Heart left ventricle (tissue), 16 donors: ENCODE measurements around the gene FAM131C. TPM values are rescaled to one million over a fixed set of nuclear protein-coding genes. Genes with fewer than 3 reads are reported as not detected.

Source experiments
- ATAC-seq, 4 donors: fragments of 200-7000 bp; cut with Tn5 transposase; one replicate each; pipeline ENCODE4 v1.9.1; 2020 to 2022; ENCODE audit warnings: moderate library complexity in 4 of 4, mild to moderate bottlenecking in 3 of 4, moderate number of reproducible peaks in 1 of 4
- DNase-seq, 5 donors: peaks; one replicate each; pipeline ENCODE4 v3.0.0-alpha.2; 2020
- H3K27ac ChIP-seq, 12 donors: fragments of 200-600 bp; sonication (generic) in 4 of 12; one replicate each; pipeline versions ENCODE4 v1.5.0 to v1.8.0; 2016 to 2022; ENCODE audit warnings: mild to moderate bottlenecking in 2 of 12
- H3K27me3 ChIP-seq, 9 donors: fragments of 200-600 bp; sonication (generic) in 2 of 9; one replicate each; pipeline versions ENCODE4 v1.5.1 to v1.8.0; 2016 to 2022; ENCODE audit warnings: mild to moderate bottlenecking in 3 of 9
- H3K36me3 ChIP-seq, 9 donors: fragments of 200-600 bp; sonication (generic) in 2 of 9; one replicate each; pipeline versions ENCODE4 v1.5.0 to v1.8.0; 2018 to 2022; ENCODE audit warnings: mild to moderate bottlenecking in 2 of 9
- H3K4me1 ChIP-seq, 12 donors: fragments of 200-600 bp; sonication (generic) in 4 of 12; one replicate each; pipeline versions ENCODE4 v1.5.0 to v1.8.0; 2016 to 2022; ENCODE audit warnings: mild to moderate bottlenecking in 3 of 12
- H3K4me3 ChIP-seq, 12 donors: fragments of 200-600 bp; sonication (generic) in 4 of 12; one replicate each; pipeline versions ENCODE4 v1.5.0 to v1.8.0; 2017 to 2022; ENCODE audit warnings: mild to moderate bottlenecking in 9 of 12, moderate library complexity in 4 of 12
- H3K9me3 ChIP-seq, 12 donors: fragments of 200-600 bp; sonication (generic) in 4 of 12; one replicate each; pipeline versions ENCODE4 v1.5.0 to v1.8.0; 2016 to 2022; ENCODE audit warnings: mild to moderate bottlenecking in 1 of 12
- CTCF ChIP-seq, 12 donors: fragments of 200-600 bp; sonication (generic) in 4 of 12; IDR thresholded peaks; one replicate each; pipeline versions ENCODE4 v1.5.0 to v1.8.0; 2018 to 2022; ENCODE audit warnings: antibody characterized with exemption in 12 of 12, mild to moderate bottlenecking in 5 of 12
- POLR2A ChIP-seq, 2 donors: fragments of 450-650 bp; IDR thresholded peaks; one replicate each; pipeline ENCODE4 v1.6.1; 2017; ENCODE audit warnings: antibody characterized with exemption in 2 of 2, mild to moderate bottlenecking in 2 of 2, moderate library complexity in 2 of 2
- WGBS, 4 donors: extraction: QIAGEN DNeasy Blood & Tissue Kit in 2 of 4; methylation state at CpG; one replicate each; pipeline versions ENCODE4 v1.1.5 to v1.1.7; 2013 to 2018; 5-methylcytosine and 5-hydroxymethylcytosine counted together
- intact Hi-C, 10 donors: fragments of 100-400 bp; cut with DNase I; formaldehyde crosslinking; loops; one replicate each; pipeline versions ENCODE4 v1.11.1 to v1.14.2; 2022
- polyA plus RNA-seq, 2 donors: library from polyadenylated mRNA; stranded (reverse); fragments of 200-250 nt; gene quantifications; one replicate each; pipeline ENCODE4 v1.2.3, GENCODE V29; 2013
- total RNA-seq, 9 donors: library from RNA; depleted of rRNA in 2 of 9; stranded (reverse); fragments of >200 nt in 2 of 9; fragmentation: NEBNext Ultra II Directional in 3 of 9; extraction: Animal tissue kit (Norgen Biotek cat#: 25700) in 3 of 9; gene quantifications; one replicate each; pipeline versions ENCODE4 v1.1.0 to v1.2.4, GENCODE V29; 2016 to 2023
- donor health status: ischemic (EF 13 %, LVEDD 7.1; RV severe dilation, severe dysfunction).
- donor health status: healthy with polysubstance abuse.
- donor health status: DM: no; HTN: yes; CAD: no.
- donor health status: DM: no; HTN: no; CAD: no.
- donor health status: ischemic (EF 25% LVEDD 6.9; RV normal size, moderate dysfunction).
- donor health status: ischemic (EF 25% LVEDD 5.7; RV mildly dilated, moderate dysfunction).
- donor health status: healthy.
- donor health status: DM: yes; HTN: yes; CAD: no.
- donor health status: ischemic (EF 35%, LVEDD 5.7; RV mildly dilated, moderate dysfunction).
- donor health status: nonischemic (EF 11% LVEDD 7.7; RV severe dilation, severe dysfunction).
- donor health status: DM: yes; HTN: yes; CAD: no.
- donor health status: PGD.
- donor health status: ischemic (EF 29% LVEDD 5.4; RV normal size, mild dysfunction).
- donor health status: nonischemic (EF 23%, LVEDD 6.1; RV moderate dilation, normal function).

Gene FAM131C
- total and polyA plus RNA-seq, 11 donors = 1.1 to 17.8 (median 3.4) TPM

GRCh38 chr1:16017461-16018303 is 55.8 kb downstream of the FAM131C start, which contains the start of gene HSPB7:
TSS of gene HSPB7 (minus strand) at chr1:16018043. CDS start at chr1:16017963, 80 bp downstream.
- Histone ChIP-seq H3K36me3 (peaks cover 0 to 10% (median 0%) of the 10 kb centered on the region in 9 donors), H3K27ac (peak within 1 kb of the TSS; percentile 88 to 99 (median 97)), H3K27me3 (peaks cover 0 to 5% (median 0%) of the 10 kb centered on the region in 9 donors), H3K9me3 (no peaks in the 10 kb centered on the region), H3K4me3 (peak within 1 kb of the TSS; percentile 27 to 81 (median 66)), H3K4me1 (peaks cover 0 to 70% (median 34%) of the 10 kb centered on the region in 12 donors)
- intact Hi-C loops = no loop called here
- 8 to 20% (median 13%) methylated on average over 25 to 37 of the region's 37 CpGs for WGBS, 4 donors
- TF ChIP-seq POLR2A (IDR thresholded peaks at IDR 0.05) = peak in 1 of 2 donors; percentile 93
- TF ChIP-seq CTCF (IDR thresholded peaks at IDR 0.05) = peak in 3 of 12 donors; percentile 3 to 14 (median 8)
- DNase-seq (peak; percentile 91 to 96 (median 92)), ATAC-seq (peak; percentile 56 to 63 (median 60))

GRCh38 chr1:16017076-16017460 is 56.4 kb downstream of the FAM131C start:
- H3K36me3 ChIP-seq = peaks cover 0 to 10% (median 0%) of the 10 kb centered on the region in 9 donors
- peak overlapping the region; percentile 27 to 81 (median 66) for H3K4me3 ChIP-seq
- intact Hi-C loops = no loop called here
- peaks cover 0 to 75% (median 37%) of the 10 kb centered on the region in 12 donors for H3K4me1 ChIP-seq
- DNase-seq (no peak), ATAC-seq (no peak)
- H3K9me3 ChIP-seq = no peaks in the 10 kb centered on the region
- no peak for TF ChIP-seq CTCF (IDR thresholded peaks at IDR 0.05)
- TF ChIP-seq POLR2A (IDR thresholded peaks at IDR 0.05) = no peak
- H3K27me3 ChIP-seq = peaks cover 0 to 5% (median 0%) of the 10 kb centered on the region in 9 donors
- H3K27ac ChIP-seq = peak overlapping the region; percentile 88 to 99 (median 97)
- WGBS, 4 donors = 43 to 83% (median 59%) methylated on average over 7 to 10 of the region's 10 CpGs

DNA sequence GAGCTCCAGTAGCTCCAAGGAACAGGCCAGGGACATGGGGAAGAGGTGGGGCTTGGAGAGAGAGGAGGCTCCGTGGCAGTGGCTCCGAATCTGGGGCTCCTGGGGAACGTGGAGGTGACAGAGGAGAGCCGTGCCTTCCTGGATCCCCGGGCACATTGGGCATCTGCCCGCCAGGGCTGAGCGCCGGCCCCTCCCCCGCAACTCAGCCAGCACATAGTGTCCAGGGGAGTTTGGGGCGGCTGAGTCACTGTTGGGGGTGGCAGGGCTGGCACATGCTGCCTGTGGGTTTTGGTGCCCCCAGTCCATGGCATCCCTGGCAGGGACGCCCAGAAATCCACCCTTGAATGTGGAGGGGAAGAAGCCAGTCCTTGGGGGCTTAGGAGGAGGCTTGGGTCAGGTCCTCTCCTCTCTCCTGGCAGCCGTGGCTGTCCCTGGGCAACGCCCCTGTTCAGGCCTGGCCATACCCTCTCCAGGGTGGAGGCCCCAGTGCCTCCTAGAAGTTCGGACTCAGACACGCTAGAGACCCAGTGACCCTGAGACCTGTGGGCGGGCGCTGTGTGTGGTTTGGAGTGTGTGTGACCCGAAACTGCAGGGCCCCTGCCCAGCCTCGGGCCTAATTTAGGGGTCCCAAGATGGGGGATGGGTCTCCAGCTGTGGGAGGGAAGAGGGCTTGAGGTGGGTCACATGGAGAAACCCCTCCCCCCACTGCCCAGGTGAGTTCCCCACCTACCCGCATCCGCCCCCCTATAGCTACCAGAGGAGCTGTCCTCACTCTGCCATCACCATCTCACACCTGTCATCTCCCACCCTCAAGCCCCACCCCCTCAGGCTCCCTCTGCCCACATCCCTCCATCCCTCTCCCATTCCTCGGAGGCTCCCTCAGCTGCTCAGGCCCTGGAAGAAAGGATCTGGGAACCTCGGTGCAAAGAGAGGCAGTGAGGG is 57.2 kb downstream of the FAM131C start:
- WGBS, 4 donors = 42 to 58% (median 52%) methylated on average over 21 to 23 of the region's 23 CpGs
- peaks cover 0 to 10% (median 0%) of the 10 kb centered on the region in 9 donors for H3K36me3 ChIP-seq
- H3K4me3 ChIP-seq = peak overlapping the region; percentile 27 to 81 (median 66)
- no peaks in the 10 kb centered on the region for H3K9me3 ChIP-seq
- peaks cover 0 to 5% (median 0%) of the 10 kb centered on the region in 9 donors for H3K27me3 ChIP-seq
- H3K27ac ChIP-seq = peak overlapping the region; percentile 88 to 99 (median 97)
- peaks cover 0 to 67% (median 38%) of the 10 kb centered on the region in 12 donors for H3K4me1 ChIP-seq
- TF ChIP-seq CTCF (IDR thresholded peaks at IDR 0.05) (no peak), POLR2A (IDR thresholded peaks at IDR 0.05) (peak in 1 of 2 donors; percentile 31)
- DNase-seq = peak in 4 of 5 donors; percentile 45 to 76 (median 61)
- ATAC-seq = peak in 1 of 4 donors; percentile 2
- intact Hi-C loops = no loop called here
